ENCODE results near the gene PANX3.
A peak's percentile ranks its signal among the peaks of the same experiment; 100 is the strongest.
"Not testable (repeated sequence)": the region's sequence is repeated elsewhere in the genome, so short reads cannot be mapped to it uniquely, and the experiment has no call there.

The PANX3 gene, protein sequence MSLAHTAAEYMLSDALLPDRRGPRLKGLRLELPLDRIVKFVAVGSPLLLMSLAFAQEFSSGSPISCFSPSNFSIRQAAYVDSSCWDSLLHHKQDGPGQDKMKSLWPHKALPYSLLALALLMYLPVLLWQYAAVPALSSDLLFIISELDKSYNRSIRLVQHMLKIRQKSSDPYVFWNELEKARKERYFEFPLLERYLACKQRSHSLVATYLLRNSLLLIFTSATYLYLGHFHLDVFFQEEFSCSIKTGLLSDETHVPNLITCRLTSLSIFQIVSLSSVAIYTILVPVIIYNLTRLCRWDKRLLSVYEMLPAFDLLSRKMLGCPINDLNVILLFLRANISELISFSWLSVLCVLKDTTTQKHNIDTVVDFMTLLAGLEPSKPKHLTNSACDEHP

DNA sequence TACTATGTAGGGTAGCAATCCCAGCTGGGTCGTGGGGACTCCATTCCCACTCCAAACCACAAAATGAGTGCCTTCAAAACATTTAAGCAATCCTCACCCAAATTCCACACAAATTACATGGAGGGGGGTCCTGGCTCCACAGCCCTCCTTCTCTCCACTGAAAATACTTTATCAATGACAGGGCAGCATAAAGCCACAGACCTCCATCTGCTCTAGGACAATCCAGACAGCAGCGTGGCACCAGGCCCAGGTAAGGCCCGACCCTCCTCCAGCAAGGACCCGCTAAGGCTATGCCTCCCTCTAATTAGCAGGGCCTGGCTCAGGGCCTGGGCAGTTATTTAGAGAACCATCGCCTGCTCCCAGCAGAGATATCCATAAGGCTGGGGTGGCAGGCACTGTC is at the start of gene PANX3:
TSS of gene PANX3 (plus strand) at position 365 of the 400 bp plus-strand sequence. CDS start 129 bp downstream, outside the sequence.
- no peak for DNase-seq (ENCODE audit: low read depth in 2 of 2)

DNA sequence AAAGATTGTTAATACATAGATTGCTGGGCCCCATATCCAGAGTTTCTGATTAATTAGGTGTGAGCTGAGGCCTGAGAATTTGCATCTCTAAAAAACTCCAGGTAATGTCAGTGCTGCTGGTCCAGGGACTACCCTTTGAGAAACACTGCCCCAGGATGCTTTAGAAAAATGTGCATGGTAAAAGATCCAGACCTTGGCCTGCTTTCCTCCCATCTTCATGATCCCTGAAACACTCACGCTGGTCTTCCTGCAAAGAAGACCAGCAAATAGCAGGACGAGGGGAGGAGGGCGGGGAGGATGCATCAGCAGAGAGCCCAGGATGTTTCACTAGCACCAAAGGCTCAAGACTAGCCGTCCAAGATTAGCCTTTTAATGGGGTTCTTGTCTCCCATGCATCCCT is 41.5 kb upstream of the PANX3 start, which contains the start of gene OR8A1:
TSS of gene OR8A1 (plus strand) at position 301 of the 400 bp plus-strand sequence. CDS start 123 bp downstream, outside the sequence.
- DNase-seq (ENCODE audit: low read depth in 2 of 2): no peak

DNA sequence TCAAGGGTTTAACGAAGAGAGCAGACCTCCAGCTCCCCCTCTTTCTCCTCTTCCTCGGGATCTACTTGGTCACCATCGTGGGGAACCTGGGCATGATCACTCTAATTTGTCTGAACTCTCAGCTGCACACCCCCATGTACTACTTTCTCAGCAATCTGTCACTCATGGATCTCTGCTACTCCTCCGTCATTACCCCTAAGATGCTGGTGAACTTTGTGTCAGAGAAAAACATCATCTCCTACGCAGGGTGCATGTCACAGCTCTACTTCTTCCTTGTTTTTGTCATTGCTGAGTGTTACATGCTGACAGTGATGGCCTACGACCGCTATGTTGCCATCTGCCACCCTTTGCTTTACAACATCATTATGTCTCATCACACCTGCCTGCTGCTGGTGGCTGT is 41.1 kb upstream of the PANX3 start:
- no peak for DNase-seq (ENCODE audit: low read depth in 2 of 2)

DNA sequence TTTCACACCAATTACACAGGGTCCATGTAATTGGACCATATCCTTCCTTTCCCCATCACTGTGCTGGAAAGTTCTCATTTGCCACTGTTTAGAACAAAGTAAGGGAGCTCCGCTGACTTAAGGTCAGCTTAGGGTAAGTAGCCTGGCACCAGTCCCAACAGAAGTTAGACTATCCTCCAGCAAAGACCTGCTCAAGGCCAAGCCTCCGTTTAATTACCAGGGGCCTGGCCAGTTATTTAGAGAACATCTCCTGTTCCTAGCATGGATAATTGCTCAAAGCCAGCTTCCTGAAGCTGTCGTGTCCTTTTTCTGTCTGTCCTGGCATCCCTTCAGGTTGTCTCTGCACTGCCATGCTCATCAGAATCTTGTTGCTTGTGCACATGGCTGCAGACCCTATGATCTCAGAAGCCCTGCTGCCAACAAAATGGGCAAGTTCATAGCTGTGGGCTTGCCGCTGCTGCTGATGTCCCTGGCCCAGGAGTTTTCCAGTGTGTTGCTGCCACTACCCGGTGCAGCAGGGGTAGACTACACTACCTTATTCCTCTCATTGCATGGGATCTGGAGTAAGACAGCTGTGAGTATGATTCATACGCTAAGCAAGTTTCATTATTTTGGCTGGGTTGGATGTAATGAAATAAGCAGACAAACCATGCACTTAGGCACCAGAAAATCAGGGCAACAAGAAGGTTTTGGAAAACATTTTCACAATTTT is 33.4 kb upstream of the PANX3 start:
- no peak for DNase-seq (ENCODE audit: low read depth in 2 of 2)

DNA sequence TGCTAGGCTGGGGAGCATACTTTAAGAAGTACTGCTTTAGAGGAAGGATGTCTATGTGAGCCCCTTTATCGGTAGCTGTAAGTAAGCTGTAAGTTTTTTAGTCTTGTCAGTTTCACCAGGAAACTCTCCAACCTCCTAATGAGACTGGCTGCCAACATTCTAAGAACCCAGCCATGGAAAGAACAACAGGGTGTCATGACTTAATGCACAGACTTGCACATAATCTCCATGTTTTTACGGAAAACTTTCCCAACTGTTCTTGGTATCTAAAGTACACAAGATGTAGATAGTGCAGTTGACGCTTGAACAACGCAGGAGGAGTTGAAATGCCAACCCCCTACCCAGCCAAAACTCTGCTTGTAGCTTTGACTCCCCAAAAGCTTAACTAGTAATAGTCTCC is 32.5 kb upstream of the PANX3 start:
- no peak for DNase-seq (ENCODE audit: low read depth in 2 of 2)

DNA sequence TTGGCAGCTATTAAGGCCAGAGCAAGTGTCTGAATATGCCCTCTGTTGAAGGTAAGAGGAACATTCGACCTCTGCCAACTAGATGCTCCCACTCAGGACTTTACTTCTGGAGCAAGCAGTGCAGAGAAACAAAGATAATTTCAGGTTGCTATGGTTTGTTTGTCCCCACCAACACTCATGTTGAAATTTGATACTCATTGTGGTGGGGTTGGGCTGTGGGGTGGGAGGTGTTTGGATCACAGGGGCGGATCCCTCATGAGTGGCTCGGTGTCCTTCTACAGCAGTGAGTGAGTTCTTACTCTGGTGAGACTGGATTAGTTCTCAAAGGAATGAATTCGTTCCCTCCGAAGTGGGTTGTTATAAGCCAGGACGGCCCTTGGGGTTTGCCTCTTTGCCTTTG is 29.4 kb upstream of the PANX3 start:
- no peak for DNase-seq (ENCODE audit: low read depth in 2 of 2)

DNA sequence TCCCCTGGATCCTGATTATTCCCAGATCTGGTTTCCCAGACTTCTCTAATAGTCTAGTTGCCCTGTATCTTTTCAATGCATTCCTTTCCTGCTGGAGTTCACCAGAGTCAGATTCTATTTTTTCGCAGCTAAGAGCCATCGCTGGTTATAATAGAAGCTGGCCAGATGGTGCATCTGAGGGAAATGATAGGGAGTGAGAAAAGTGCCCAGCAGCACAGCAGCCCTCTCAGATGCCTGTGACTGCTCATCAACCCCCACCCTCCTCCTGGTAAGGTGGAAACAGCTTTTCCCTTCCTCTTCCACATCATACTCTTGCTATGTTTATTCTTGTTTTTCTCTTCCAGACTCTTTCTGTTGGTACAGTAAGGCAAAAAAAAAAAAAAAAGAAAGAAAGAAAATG is 28.7 kb upstream of the PANX3 start:
- no peak for DNase-seq (ENCODE audit: low read depth in 2 of 2)

DNA sequence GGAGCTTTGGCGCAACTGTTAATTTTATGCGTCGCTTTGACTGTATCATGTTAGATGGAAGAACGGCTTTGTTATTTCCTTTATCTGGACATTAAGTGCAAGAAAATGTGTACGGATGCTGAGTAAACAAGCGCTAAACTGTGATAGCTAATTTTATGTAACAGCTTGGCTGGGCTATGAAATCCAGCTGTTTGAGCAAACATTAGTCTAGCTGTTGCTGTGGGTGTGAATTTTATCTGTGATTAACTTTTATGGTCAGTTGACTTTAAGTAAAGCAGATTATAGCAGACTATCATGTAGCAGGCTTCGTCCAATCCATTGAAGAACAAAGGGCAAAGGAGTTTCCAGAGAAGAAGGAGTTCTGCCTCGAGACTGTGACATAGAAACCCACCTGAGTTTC is 27.4 kb upstream of the PANX3 start:
- DNase-seq (ENCODE audit: low read depth in 2 of 2): no peak

DNA sequence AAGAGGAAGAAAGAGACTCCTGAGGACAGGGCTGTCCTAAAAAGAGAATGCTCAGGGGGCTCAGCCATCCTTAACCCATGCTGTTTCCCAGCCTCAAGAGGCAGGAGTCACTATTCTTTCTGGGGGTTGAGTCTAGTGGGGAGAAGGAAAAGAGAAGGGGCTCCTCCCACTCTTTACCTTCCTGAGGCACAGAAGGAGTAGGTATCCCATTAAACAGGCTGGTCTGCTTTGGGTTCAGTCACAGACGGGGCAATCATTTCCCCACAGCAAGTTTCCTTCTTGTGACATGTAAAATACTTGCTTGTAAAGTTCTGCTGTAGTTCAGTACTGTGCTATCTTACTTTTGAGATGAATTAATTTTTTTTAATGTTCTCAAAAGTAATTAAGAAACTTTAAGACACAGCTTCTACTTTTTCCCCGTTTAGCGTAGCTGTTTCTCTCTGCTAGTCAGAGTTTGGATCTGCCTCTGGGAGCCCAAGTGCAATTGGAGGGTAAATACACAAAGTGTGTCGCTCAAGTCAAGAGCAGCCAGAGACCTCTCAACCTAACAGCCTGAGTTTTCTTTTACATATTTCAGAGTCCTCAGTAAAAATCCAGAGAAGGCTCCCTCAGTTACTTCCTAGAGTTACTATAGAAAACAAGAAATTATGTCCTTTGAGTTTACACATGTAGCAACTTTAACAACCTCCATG is 26.4 kb upstream of the PANX3 start:
- DNase-seq (ENCODE audit: low read depth in 2 of 2): no peak

DNA sequence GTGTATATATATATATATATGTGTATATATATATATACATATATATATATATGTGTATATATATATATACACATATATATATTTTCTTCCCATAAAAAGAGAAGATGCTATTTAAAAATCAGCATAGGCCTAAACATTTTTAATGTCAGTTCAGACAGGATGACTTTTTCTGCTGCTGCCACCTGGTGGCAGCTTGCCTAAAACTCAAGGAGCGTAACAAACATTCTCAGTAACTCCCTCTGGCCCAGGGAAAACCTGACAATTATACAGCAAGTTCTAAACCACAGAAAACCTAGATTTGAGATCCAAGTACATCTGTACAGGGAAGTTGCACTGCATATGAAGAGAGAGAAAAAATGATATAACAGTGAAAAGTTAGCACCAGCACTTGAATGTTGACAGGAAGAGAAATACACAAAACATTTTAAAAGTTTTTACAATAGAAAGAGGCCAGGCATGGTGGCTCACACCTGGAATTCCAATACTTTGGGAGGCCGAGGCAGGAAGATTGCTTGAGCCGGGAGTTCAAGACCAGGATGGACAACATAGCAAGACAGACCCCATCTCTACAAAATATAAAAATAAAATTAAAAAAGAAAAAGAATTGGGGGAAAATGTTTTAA is 24.9 kb upstream of the PANX3 start:
- peak; percentile 23 to 28 for DNase-seq (ENCODE audit: low read depth in 2 of 2)

DNA sequence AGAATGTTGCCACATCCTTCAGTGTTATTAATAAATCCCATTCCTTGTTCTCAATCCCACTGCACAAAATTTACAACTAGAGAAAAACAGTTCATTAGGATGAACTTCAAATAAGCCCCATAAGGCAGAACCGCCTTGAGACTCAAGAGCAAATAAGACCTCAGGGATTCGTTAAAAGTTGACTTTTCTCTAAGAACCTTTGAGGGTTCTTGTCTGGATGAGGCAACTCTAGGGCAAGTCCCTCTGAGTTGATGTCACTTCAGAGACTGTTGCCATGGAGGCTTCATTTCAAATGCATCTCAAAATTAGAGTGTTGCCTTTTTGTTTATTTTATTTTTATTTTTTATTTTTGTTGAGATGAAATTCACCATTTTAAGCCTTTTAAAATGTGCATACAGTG is 19.8 kb upstream of the PANX3 start:
- no peak for DNase-seq (ENCODE audit: low read depth in 2 of 2)

DNA sequence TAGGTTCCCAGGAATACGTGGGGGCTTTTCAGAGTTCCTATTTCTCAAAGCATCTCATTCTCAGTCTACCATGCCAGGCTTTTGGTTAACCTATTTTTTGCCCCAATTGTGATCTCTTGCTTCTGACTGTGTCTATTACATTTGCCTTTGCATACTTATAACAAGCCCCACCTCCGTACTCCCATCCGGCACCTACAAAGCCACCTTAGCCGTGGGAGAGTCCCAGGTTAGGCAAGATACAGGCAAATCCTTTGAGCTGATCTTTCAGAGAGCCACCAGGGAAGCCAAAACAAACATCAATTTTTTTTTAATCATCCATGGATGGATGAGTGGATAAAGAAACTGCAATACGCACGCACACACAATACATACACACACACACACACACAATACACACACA is 18.6 kb upstream of the PANX3 start:
- no peak for DNase-seq (ENCODE audit: low read depth in 2 of 2)

DNA sequence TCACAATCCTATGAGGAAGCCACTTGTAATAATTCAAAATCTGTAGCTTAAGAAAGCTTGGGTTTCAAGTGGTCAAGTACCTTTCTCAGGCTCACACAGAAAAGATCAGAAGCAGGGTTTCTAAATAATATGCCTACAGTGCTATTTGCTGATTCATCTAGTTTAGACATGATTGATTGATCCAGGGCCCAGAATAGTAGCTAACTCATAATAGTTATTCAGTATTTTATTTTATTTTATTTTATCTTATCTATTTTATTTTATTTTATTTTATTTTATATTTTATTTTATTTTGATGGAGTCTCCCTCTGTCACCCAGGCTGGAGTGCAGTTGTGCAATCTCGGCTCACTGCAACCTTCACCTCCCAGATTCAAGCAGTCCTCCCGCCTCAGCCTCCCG is 15.9 kb upstream of the PANX3 start:
- no peak for DNase-seq (ENCODE audit: low read depth in 2 of 2)

DNA sequence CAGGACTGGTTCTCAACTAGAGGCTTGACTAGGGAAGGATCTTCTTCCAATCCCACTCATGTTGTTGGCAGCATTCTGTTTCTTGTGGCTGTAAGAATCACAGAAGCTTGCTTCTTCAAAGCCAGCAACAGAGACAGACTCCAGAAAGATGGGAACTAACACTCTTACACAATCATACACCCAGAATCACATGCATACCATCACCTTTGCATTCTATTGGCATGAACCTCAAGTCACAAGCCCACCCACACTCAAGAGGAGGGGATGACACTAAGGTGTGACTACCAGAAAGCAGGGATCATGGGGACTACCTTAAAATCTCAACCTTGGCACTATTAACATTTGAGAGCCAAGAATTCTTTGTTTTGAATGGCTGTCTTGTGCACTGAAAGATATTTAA is 13.6 kb upstream of the PANX3 start:
- no peak for DNase-seq (ENCODE audit: low read depth in 2 of 2)

DNA sequence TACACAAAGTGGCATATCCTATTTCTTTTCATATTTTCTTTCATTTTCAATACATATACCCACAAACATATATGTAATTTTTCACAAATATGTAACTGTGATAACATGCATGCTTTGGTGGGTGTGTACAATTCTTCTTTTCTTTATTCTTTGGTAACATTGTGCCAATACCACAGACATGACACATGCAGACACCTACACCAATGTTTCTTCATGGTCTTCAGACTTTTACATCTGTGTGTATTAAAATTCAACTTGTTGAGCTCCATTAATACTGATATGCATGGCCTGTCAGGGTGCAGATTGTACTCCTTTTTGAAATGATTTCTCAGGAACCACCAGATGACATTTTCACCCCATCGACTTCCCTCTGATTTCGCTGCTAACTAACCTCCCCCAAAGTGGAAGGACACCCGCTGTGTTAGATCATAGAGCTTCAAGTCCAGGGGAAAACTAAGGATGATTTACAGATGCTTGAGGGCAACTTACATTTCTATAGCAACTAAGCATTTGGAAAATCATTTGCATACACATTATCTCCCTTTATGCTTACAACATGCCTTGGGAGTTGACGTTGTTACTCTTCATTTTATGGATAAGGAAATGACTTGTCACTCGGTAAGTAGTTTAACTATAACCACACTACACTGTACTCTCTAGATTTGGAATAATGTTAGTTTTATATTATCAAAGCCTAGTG is 10.5 kb upstream of the PANX3 start:
- DNase-seq (ENCODE audit: low read depth in 2 of 2): no peak

DNA sequence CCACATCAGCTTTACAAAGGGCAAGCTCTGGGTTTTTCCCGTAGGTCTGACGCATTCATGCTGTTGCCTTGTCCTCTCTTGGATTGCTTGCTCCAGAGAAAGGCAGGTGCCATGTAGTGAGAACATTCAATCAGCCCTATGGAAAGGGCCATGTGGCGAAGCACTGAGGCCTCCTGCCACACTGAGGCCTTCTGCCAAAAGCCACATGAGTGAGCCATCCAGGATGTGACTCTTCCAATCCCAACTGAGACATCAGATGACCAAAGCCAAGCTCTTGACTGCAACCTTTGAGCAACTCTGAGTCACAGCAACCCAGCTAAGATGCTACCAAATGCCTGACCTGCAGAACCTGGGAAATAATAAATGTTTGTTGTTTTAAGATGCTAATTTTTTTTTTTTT is 9.0 kb upstream of the PANX3 start:
- DNase-seq (ENCODE audit: low read depth in 2 of 2): no peak

DNA sequence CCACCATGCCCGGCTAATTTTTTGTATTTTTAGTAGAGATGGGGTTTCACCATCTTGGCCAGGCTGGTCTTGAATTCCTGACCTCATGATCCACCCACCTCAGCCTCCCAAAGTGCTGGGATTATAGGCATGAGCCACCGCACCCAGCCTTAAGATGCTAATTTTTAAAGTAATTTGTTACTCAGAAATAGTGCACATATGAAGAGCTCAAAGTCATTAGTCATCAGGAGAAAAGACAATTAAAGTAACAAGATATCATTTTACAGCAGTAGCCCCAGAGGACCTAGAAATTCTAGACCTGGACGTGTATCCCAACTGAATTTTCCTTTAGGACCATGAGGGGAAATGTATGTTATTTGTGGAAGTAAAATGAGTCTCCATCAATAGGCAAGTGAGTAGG is 8.5 kb upstream of the PANX3 start:
- DNase-seq (ENCODE audit: low read depth in 2 of 2): not testable (repeated sequence)

DNA sequence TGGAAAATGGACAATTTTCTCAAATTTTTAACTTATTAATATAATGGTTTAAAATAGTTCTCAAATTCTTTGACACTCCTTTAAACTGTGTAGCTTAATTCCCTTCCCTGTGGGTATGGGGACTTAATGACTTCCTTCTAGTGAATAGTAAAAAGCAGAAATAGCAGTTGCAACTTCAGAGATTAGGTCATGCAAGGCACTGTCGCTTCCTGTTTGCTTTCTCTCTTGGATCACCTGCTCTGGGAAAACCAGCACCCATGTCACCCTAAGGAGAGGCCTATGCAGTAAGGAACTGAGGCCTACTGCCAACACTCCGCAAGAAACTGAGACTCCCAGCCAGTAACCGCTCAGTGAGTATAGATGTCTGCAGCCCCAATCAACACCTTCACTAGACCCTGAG is 5.5 kb upstream of the PANX3 start:
- no peak for DNase-seq (ENCODE audit: low read depth in 2 of 2)

DNA sequence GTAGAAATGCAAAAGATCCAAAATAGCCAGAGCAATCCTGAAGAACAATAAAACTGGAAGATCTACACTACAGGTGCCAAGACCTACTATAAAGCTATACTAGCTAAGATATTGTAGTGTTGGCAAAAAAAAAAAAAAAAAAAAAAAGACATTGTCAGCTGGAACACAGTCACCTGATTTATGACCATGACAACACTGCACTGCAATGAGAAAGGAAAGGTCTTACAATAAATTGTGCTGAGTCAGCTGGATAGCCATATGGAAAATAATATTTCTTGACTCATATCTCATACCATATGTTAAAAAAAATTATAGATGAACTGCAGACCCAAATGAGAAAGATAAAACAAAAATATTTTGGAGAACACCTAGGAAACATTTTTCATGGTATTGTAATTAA is 3.1 kb upstream of the PANX3 start:
- DNase-seq (ENCODE audit: low read depth in 2 of 2): no peak

DNA sequence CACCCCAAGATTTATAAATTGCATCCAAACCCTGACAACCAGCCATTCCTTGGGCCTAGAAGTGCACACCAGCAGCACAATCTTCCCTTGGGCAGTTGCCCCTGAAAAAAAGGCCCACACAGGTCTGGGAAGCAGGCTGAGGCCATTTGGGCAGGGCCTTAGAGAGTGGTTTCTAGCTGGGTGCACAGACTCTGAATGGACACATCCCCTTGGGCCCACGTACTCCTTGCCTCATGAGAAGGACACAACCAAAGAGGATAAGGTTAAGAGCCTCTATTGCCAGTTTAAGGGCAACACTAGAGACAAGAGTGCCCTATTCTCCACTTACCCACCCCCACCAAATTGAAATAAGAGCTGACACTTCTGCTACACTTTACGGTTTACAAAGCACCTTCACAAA is 933 bp upstream of the PANX3 start:
- no peak for DNase-seq (ENCODE audit: low read depth in 2 of 2)

DNA sequence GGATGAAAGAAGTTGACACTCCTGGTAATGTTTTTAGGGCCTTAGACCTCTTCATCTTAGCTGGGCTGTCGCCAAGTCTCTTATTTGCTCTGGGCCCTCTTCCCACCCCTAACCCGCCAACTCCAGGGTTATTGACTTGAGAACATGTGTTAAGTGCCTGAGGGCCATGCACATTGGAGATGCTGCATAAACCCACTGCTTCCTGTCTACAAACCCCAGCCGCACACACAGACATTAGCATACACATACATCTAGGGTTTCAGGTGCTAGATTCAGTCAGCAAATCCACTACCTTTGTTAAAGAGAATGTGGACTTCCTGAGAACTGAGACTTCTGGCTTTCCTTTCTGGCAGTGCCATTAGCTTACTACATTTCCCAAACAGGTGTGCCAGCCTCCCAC is 817 bp downstream of the PANX3 start:
- no peak for DNase-seq (ENCODE audit: low read depth in 2 of 2)
